Measurements from ENCODE around the gene LRRC23.

DNA sequence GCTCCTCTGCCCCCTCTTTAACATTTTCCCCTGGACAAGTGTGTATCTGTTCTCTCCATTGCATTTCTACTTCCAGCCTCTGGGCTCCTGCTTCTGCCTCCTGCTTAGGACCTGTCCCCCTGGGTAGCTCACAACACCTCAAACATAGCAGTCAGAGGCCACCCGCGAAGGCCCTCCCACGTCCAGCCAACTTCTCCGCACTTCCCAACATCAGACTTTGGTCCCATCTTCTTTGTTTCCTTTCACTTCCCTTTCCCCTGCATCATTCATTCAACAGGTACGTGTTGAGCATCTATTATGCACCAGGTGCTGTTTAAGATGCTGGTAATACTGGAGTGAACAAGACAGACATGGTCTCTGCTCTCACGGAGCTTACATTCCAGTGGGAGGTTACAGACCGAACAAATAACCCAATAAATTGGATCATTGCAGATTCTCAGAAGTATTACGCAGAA lies 42.3 kb downstream of the LRRC23 start:
- no peak for TF ChIP-seq EGR1 (IDR thresholded peaks at IDR 0.05)
- no peak for TF ChIP-seq CREB1 (IDR thresholded peaks at IDR 0.05; ENCODE audit: low read depth)
- TF ChIP-seq, protein P1, sequence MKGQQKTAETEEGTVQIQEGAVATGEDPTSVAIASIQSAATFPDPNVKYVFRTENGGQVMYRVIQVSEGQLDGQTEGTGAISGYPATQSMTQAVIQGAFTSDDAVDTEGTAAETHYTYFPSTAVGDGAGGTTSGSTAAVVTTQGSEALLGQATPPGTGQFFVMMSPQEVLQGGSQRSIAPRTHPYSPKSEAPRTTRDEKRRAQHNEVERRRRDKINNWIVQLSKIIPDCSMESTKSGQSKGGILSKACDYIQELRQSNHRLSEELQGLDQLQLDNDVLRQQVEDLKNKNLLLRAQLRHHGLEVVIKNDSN (IDR thresholded peaks at IDR 0.05): no peak
- no peak for TF ChIP-seq EP300 (IDR thresholded peaks at IDR 0.05; ENCODE audit: borderline replicate concordance)
